Ramos (cell line): ENCODE data around the gene SPSB2.
"Not testable (repeated sequence)": the region's sequence is repeated elsewhere in the genome, so short reads cannot be mapped to it uniquely, and the experiment has no call there.

Experiments
- in situ Hi-C: fragments of 300-500 bp; cut with MboI; formaldehyde crosslinking; loops from one replicate; pipeline ENCODE4 v1.14.3; 2022; ENCODE audit warnings: low sequenced_read_pairs; ENCODE audit not compliant: unreplicated experiment

SPSB2 gene

DNA sequence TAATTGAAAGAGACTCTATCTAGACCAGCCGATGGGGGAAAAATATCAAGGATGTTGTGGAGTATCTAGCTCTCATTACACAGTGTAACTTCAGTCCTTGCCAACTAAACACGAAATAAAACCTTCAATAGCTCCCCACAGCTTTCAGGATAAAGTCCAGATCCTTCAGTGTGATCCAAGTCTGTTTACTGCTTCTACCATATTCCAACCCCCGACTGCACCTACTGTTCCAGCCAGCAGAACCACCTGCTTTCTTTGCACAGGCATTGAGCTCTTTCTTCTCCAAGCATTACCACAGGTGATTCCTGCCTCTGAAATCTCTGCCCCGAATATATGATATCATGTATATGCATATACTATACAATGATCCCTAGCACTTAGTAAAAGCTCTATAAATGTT lies 29.3 kb upstream of the SPSB2 start:
- in situ Hi-C loops = no loop called here

DNA sequence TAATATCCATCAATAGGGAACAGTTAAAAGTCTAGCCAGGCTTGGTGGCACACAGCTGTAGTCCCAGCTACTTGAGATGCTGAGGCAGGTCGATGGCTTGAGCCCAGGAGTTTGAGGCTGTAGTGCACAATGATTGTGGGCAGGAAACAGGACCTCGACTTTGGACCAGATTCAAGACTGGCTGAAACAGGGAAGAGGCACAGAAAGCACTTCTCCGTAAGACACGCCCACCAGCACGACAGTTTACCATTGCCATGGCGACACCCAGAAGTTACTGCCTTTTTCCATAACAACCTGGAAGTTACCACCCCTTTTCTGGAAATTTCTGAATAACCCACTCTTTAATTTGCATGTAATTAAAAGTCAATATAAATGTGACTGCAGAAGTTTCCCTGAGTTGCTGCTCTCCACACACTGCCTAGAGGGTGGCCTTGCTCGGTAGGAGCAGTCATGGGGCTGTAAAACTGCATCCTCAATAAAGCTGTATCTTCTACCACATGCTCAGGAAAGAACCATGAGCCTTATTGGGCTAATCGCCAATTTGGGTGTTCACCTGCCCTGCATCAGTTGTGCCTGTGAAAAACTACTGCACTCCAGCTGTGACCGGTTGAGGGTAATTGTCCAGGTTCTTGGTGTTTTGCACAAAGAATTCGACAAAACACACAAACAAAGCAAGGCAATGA lies 26.9 kb upstream of the SPSB2 start:
- in situ Hi-C loops = no loop called here

DNA sequence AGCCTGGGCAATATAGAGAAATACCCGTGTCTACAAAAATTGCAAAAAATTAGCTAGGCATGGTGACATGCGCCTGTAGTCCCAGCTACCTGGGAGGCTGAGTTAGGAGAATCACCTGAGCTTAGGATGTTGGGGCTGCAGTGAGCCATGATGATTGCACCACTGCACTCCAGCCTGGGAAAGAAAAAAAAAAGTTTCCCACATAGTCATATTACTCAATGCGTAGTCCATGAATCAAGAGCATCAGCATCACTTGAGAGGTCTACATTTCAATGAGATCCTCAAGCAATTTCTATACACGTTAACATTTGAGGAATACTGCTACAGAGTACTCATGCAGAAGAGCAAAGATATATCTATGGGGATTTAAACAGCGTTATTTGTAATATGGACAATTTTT lies 26.3 kb upstream of the SPSB2 start:
- in situ Hi-C loops = no loop called here

DNA sequence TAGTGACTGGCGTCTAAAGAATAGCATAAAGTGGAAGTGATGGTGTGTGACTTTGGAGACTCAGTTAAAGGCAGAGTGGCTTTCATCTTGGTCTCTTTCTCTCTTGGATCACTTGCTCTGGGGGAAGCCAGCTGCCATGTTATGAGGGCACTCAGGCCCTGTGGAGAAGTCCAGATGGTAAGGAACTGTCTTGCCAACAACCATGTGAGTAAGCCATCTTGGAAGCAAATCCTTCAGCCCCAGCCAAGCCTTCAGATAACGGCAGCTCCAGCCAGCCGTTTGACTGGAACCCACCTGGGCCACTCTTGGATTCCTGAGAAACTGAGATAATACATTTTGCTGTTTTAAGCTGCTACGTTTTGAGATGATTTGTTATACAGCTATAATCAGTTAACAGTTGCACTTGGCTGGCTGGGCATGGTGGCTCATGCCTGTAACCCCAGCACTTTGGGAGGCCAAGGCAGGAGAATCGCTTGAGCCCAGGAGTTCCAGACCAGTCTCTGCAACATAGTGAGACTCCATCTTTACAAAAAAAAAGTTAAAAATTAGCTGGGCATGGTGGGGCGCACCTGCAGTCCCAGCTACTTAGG lies 23.8 kb upstream of the SPSB2 start:
- in situ Hi-C loops = no loop called here

- in situ Hi-C loops = no loop called here
Measured at GRCh38 chr12:6894321-6894720, 21.2 kb upstream of the SPSB2 start.

DNA sequence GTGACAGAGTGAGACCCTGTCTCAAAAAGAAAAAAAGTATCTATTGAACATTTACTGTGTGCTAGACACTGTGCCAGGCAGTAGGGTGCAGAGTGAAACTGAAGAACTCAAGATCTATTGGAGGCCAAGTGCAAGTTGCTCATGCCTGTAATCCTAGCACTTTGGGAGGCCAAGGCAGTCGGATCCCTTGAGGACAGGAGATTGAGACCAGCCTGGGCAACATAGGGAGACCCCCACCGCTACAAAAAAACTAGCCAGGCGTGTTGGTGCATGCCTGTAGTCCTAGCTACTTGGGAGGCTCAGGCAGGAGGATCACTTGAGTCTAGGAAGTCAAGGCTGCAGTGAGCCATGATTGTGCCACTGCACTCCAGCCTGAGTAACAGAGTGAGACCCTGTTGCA lies 19.6 kb upstream of the SPSB2 start:
- in situ Hi-C loops = not testable (repeated sequence)

- in situ Hi-C loops = no loop called here
Measured at GRCh38 chr12:6891646-6892001, 18.5 kb upstream of the SPSB2 start.

DNA sequence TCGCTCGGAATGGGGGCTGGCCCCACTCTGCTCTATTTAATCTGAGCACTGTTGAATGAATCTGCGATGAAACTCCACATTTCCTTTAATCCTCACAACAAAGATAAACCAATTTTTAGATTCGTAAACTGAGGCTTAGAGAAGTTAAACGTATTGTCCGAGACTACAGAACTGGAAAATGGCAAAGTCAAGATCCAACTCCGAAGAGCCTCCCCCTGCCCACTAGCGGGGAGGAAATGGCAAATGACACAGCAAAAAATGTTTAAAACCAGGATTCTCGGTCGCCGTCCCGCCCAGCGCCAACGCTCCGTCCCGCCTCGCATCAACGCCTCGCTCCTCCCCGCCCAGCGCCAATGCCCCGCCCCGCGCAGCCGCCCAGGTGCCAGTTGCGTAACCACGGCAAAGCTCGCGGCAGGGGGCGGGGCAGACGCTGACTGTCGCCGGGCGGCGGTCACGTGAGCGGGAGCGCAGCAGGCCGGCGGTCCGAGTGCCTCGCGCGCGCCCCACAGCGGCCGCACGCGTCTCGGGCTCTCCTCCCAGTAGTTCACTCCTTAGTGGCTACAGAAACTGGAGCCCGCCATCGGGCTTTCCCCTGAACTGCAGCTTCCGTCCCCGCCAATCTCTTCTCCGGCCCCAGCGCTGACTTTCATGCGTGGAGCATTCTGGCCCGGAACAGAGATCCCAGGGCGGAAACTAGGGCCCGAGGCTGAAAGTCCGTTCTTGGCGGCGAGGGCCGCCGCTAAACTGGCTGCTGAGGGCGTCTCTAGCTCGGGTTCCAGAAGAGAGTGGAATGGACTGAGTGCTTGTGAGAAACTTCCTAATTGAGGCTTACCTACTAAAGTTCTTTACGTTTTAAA lies 17.9 kb upstream of the SPSB2 start:
- in situ Hi-C loops = no loop called here

- in situ Hi-C loops = not testable (repeated sequence)
Measured at GRCh38 chr12:6889775-6890573, 16.9 kb upstream of the SPSB2 start.

- in situ Hi-C loops = not testable (repeated sequence)
Measured at GRCh38 chr12:6888794-6889193, 15.7 kb upstream of the SPSB2 start.

GRCh38 chr12:6888360-6888759 lies 15.3 kb upstream of the SPSB2 start:
- in situ Hi-C loops = no loop called here

- in situ Hi-C loops = no loop called here
Measured at GRCh38 chr12:6887460-6887859, 14.4 kb upstream of the SPSB2 start.

GRCh38 chr12:6886206-6886999 lies 13.3 kb upstream of the SPSB2 start:
- in situ Hi-C loops = not testable (repeated sequence)

DNA sequence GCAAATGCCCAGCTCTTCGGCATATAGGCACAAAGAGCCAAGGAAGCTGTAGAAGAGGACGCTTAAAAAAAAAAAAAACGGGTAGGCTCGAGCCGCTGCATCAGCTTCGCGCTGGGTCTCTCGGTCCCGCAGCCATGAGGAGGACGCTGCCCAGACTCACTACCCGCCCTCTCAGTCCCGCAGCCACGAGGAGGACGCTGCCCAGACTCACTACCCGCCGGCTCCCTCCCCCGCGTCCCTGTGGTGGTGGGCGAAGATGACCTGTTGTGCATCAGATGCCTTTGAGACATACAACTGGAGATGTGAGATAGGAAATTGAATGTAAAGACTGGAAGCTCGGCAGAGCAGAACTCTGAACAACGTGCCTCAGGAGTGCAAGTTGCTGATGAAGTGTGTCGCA lies 11.4 kb upstream of the SPSB2 start:
- in situ Hi-C loops = no loop called here

GRCh38 chr12:6883683-6884082 lies 10.6 kb upstream of the SPSB2 start:
- in situ Hi-C loops = no loop called here

DNA sequence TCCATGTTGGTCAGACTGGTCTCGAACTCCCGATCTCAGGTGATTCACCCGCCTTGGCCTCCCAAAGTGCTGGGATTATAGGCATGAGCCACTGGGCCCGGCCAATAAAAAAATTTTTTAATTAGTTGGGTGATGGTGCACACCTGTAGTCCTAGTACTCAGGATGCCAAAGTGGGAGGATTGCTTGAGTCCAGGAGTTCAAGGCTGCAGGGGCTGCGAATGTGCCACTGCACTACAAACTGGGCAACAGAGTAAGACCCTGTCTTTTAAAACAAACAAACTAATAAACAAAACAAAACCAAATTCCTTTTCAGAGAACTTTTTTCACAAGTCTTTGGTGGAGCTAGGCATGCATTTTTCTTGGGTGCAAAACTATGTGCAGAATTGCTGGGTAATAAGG lies 10.1 kb upstream of the SPSB2 start:
- in situ Hi-C loops = no loop called here

GRCh38 chr12:6879824-6880223 lies 6.7 kb upstream of the SPSB2 start:
- in situ Hi-C loops = not testable (repeated sequence)

DNA sequence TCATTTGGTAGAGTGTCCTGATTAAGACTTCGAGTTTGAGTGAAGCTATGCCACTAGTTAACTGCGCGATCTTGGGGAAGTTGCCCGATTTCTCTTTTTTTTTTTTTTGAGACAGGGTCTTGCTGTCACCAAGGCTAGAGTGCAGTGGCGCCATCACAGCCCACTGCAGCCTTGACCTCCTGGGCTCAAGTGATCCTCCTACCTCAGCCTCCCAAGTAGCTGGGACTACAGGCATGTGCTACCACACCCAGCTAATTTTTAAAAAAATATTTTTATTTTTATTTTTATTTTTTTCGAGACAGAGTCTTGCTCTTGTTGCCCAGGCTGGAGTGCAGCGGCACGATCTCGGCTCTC lies 889 bp upstream of the SPSB2 start:
- in situ Hi-C loops = not testable (repeated sequence)

GRCh38 chr12:6872073-6873048 lies 742 bp downstream of the SPSB2 start:
- in situ Hi-C loops = no loop called here
